Kidney (tissue), 14 donors: Measurements from ENCODE around the gene CNPY3. TPM values are rescaled to one million over a fixed set of nuclear protein-coding genes. Genes with fewer than 3 reads are reported as not detected.
"Not testable (repeated sequence)": the region's sequence is repeated elsewhere in the genome, so short reads cannot be mapped to it uniquely, and the experiment has no call there.

ENCODE experiments used
- DNase-seq, 5 donors: peaks; one replicate each; pipeline ENCODE4 v3.0.0-alpha.2; 2013 to 2020
- FAIRE-seq: peaks from 2 replicates; lab custom pipeline; 2012; peaks lifted over from hg19 to GRCh38; lab: Jason Lieb, UNC
- H3K27ac ChIP-seq, 2 donors: one replicate each; pipeline ENCODE4 v1.7.0; 2013; ENCODE audit warnings: low read depth in 2 of 2, low read length in 2 of 2, inconsistent platforms in 1 of 2
- H3K27me3 ChIP-seq: one replicate; pipeline ENCODE4 v1.7.1; 2013; ENCODE audit warnings: low read length, inconsistent platforms; ENCODE audit not compliant: control insufficient read depth, insufficient read depth
- H3K36me3 ChIP-seq, 3 donors: one replicate each; pipeline versions ENCODE4 v1.7.0 to v1.7.1; 2013; ENCODE audit warnings: low read length in 3 of 3, control low read depth in 1 of 3, inconsistent platforms in 1 of 3; ENCODE audit not compliant: insufficient read depth in 3 of 3, control insufficient read depth in 2 of 3
- H3K4me1 ChIP-seq, 3 donors: one replicate each; pipeline versions ENCODE4 v1.7.0 to v1.7.1; 2013; ENCODE audit warnings: low read length in 3 of 3, inconsistent platforms in 1 of 3, low read depth in 1 of 3; ENCODE audit not compliant: control insufficient read depth in 2 of 3, insufficient read depth in 2 of 3
- H3K4me3 ChIP-seq, 3 donors: one replicate each; pipeline versions ENCODE4 v1.7.0 to v1.8.1; 2013; ENCODE audit warnings: low read length in 3 of 3, control low read depth in 1 of 3, inconsistent platforms in 1 of 3
- H3K9ac ChIP-seq, 3 donors: one replicate each; pipeline versions ENCODE4 v1.7.0 to v1.7.1; 2013; ENCODE audit warnings: low read length in 3 of 3, control low read depth in 1 of 3, inconsistent platforms in 1 of 3
- H3K9me3 ChIP-seq, 3 donors: one replicate each; pipeline versions ENCODE4 v1.7.0 to v1.7.1; 2013; ENCODE audit warnings: low read length in 3 of 3, control low read depth in 1 of 3, inconsistent platforms in 1 of 3; ENCODE audit not compliant: control insufficient read depth in 2 of 3, insufficient read depth in 1 of 3
- CTCF ChIP-seq: IDR thresholded peaks from 3 replicates; pipeline ENCODE4 v1.5.1; 2012; ENCODE audit warnings: mild to moderate bottlenecking, moderate library complexity, borderline replicate concordance; ENCODE audit not compliant: insufficient read depth; ENCODE audit errors: extremely low read depth
- intact Hi-C: fragments of 100-400 bp; cut with DNase I; formaldehyde crosslinking; loops from one replicate; pipeline ENCODE4 v1.11.1; 2022
- polyA plus RNA-seq: library from polyadenylated mRNA; stranded (reverse); fragments of 350-450 nt; fragmentation: Illumina TruSeq; extraction: RNeasy Lipid Tissue Mini Kit (QIAGEN cat#74804); gene quantifications from one replicate; pipeline ENCODE4 v1.2.3, GENCODE V29; 2014; ENCODE audit warnings: low read depth, low replicate concordance; ENCODE audit not compliant: insufficient read depth
- total RNA-seq: library from RNA; stranded (reverse); fragmentation: NEBNext Ultra II Directional; extraction: Animal tissue kit (Norgen Biotek cat#: 25700); gene quantifications from one replicate; pipeline ENCODE4 v1.2.1, GENCODE V29; 2021
- donor health status: control.
- donor health status: control.
- donor health status: control.
- donor health status: control.
- donor health status: control.
- donor health status: DM: yes; HTN: yes; CAD: no.
- donor health status: Normal renal cell carcinoma (clear cell type).

The CNPY3 gene
- total and polyA plus RNA-seq, 2 donors from 2014 or later: 40.1 to 49.9 TPM

- Histone ChIP-seq H3K9ac (peak overlapping the region; percentile 54 to 81 (median 74)), H3K27me3 (no peaks in the 10 kb centered on the region), H3K4me3 (peak overlapping the region; percentile 78 to 82 (median 78)), H3K27ac (peak overlapping the region in 1 of 2 donors; percentile 28), H3K4me1 (peaks cover 0 to 7% (median 0%) of the 10 kb centered on the region in 3 donors), H3K9me3 (no peaks in the 10 kb centered on the region), H3K36me3 (no peaks in the 10 kb centered on the region)
- no peak for FAIRE-seq
- TF ChIP-seq CTCF: no peak
- no peak for DNase-seq
- intact Hi-C loops: no loop called here
Measured at GRCh38 chr6:42891199-42891722, 38.0 kb upstream of the CNPY3 start.

GRCh38 chr6:42894041-42894828 is 35.0 kb upstream of the CNPY3 start:
- FAIRE-seq, intact Hi-C loops: not testable (repeated sequence)

GRCh38 chr6:42896178-42896719 is 33.0 kb upstream of the CNPY3 start:
- TF ChIP-seq CTCF: no peak
- Histone ChIP-seq H3K9ac (no peak overlapping the region), H3K27me3 (no peaks in the 10 kb centered on the region), H3K4me1 (peaks cover 0 to 3% (median under 1%) of the 10 kb centered on the region in 3 donors), H3K36me3 (no peaks in the 10 kb centered on the region), H3K9me3 (no peaks in the 10 kb centered on the region), H3K27ac (no peak overlapping the region), H3K4me3 (no peak overlapping the region)
- intact Hi-C loops: no loop called here
- DNase-seq (no peak), FAIRE-seq (no peak)

More at GRCh38 chr6:42894041-42894828, 35.0 kb upstream of the CNPY3 start:
- not testable (repeated sequence) for H3K27me3 ChIP-seq, H3K36me3 ChIP-seq, H3K4me3 ChIP-seq, DNase-seq, H3K9me3 ChIP-seq, H3K27ac ChIP-seq, H3K9ac ChIP-seq, H3K4me1 ChIP-seq

GRCh38 chr6:42898891-42899361 is 30.4 kb upstream of the CNPY3 start:
- Histone ChIP-seq H3K9me3 (no peaks in the 10 kb centered on the region), H3K9ac (no peak overlapping the region), H3K27ac (no peak overlapping the region), H3K27me3 (no peaks in the 10 kb centered on the region), H3K4me3 (no peak overlapping the region), H3K4me1 (peaks cover 0 to 2% (median 2%) of the 10 kb centered on the region in 3 donors), H3K36me3 (no peaks in the 10 kb centered on the region)
- intact Hi-C loops: no loop called here
- peak; percentile 76 for TF ChIP-seq CTCF
- DNase-seq (peak in 3 of 5 donors; percentile 62 to 85 (median 83)), FAIRE-seq (no peak)
